ENCODE measurements around the gene HDAC6.

GRCh38 chrX:48772602-48773001 lies 29.3 kb upstream of the HDAC6 start:
- TF ChIP-seq POLR2A (IDR thresholded peaks at IDR 0.05) (no peak), CTCF (IDR thresholded peaks at IDR 0.05 in 8 of 11, conservative IDR thresholded peaks at IDR 0.05 in 3 of 11) (no peak), POLR2AphosphoS5 (IDR thresholded peaks at IDR 0.05) (no peak)

Data from spleen (tissue), 7 donors.